Skeletal muscle satellite cell (primary cell): ENCODE data around the gene YAP1.

Experiments
- H3K27me3 ChIP-seq: 2 replicates; pipeline ENCODE4 v1.7.0; 2013; ENCODE audit warnings: low read length; ENCODE audit not compliant: control insufficient read depth, insufficient read depth
- H3K36me3 ChIP-seq: 2 replicates; pipeline ENCODE4 v1.7.0; 2013; ENCODE audit warnings: mild to moderate bottlenecking, control low read depth, low read length; ENCODE audit not compliant: insufficient read depth
- H3K4me1 ChIP-seq: 2 replicates; pipeline ENCODE4 v1.7.0; 2013; ENCODE audit warnings: low read length; ENCODE audit not compliant: control insufficient read depth, insufficient read depth
- H3K4me2 ChIP-seq: 2 replicates; pipeline ENCODE4 v1.7.0; 2013; ENCODE audit warnings: mild to moderate bottlenecking, low read length
- H3K4me3 ChIP-seq: 2 replicates; pipeline ENCODE4 v1.7.0; 2013; ENCODE audit warnings: low read length
- H3K9ac ChIP-seq: 2 replicates; pipeline ENCODE4 v1.7.0; 2013; ENCODE audit warnings: mild to moderate bottlenecking, low read depth, low read length, moderate library complexity
- H3K9me3 ChIP-seq: replicated peaks from 2 replicates; pipeline ENCODE4 v1.7.0; 2013; ENCODE audit warnings: mild to moderate bottlenecking, control low read depth, low read length

Gene YAP1

DNA sequence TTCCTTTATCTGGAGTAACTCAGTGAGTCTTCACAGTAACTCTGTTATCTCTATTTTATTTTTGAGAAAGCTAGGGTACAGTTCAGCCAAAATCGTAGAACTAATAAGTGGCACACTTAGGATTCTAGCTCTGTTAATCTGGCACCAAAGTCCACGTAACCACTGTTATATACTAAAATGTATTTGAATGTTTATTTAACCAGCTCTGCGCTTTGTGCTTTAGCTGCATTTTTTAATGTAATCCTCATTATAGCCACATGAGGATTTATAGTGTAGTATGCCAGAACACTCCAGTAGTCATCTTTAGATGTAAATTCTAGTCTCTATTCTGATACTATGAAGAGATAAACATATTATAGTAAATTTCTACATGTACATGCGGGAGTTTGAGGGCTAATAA lies 36.8 kb downstream of the YAP1 start:
- Histone ChIP-seq H3K9ac (no peak overlapping the region), H3K9me3 (no peaks in the 10 kb centered on the region), H3K36me3 (no peaks in the 10 kb centered on the region), H3K4me2 (no peak overlapping the region), H3K4me1 (peaks cover 24% of the 10 kb centered on the region), H3K4me3 (no peak overlapping the region), H3K27me3 (no peaks in the 10 kb centered on the region)

DNA sequence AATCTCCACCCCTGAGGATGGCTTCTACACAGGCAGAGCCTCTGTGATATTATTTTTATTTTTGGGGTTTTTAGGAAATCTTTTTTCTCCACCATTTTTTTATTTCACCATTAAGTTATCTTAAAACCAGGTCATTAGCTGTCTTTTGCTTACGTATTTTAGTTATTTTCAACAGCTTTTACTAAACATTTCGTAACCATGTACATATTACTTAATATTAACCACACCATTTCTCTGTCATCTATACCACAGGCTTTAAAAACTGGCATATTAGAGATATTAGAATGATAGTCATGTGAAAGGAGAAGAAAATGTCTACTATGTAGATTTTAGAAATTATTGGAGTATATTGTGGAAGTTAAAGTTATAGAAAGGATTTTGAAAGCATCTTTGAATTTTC lies 37.4 kb downstream of the YAP1 start:
- Histone ChIP-seq H3K36me3 (no peaks in the 10 kb centered on the region), H3K4me3 (no peak overlapping the region), H3K27me3 (no peaks in the 10 kb centered on the region), H3K9me3 (no peaks in the 10 kb centered on the region), H3K9ac (no peak overlapping the region), H3K4me2 (no peak overlapping the region), H3K4me1 (peaks cover 21% of the 10 kb centered on the region)

DNA sequence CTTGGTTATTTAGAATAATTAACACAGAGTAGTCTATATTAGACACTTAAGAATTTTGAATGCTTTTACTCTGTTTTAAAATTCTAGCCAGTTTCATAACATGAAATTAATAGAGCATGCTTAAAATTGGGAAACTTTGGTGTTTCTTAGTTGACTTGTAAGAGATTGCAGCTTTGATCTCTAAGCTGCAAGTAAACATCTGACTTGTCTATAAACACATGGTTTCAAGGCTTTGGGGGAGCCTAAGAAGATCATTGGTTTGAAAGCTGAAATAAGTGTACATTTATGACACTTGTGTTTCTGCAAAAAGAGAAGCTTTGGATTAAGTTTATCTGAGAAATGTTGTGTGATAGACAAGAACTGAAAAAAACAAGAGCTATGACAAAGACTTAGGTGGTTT lies 37.8 kb downstream of the YAP1 start:
- Histone ChIP-seq H3K36me3 (no peaks in the 10 kb centered on the region), H3K4me3 (no peak overlapping the region), H3K9ac (no peak overlapping the region), H3K4me2 (no peak overlapping the region), H3K9me3 (no peaks in the 10 kb centered on the region), H3K4me1 (peaks cover 21% of the 10 kb centered on the region), H3K27me3 (no peaks in the 10 kb centered on the region)

DNA sequence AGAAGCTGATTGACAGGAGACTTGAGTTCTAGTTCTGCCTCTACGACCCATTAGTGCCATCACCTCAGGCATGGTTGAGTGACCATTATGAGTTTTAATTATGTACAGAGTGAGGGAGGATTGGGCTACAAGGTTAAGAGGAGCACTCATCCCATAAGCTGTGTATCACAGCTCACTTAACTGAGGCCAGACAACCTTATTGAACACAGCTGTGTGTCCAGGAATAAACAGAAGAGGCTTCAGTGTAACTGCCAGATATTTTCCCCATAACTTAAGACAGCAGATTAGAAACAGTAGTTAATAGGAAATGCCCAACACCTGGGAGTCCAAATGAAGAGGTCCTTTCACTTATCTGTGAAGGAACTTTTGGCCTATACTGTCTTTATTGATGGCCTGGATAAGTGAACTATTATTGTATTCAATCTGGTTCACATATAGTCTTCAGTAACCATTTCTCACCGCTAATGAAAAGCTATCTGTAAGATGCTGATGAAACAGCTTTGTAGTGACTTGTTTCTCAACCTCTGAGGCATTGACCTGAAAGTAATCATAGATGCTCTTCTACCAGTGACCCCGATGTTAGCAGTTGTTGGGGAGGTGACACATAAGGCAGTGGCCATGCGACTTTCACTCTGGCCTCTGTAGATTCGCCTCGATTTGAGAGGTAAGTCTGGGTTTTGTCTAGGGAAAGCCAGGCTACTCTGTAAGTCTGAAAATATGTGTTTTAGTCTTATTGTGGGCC lies 41.7 kb downstream of the YAP1 start:
- peaks cover 10% of the 10 kb centered on the region for H3K4me1 ChIP-seq
- no peak overlapping the region for H3K4me3 ChIP-seq

DNA sequence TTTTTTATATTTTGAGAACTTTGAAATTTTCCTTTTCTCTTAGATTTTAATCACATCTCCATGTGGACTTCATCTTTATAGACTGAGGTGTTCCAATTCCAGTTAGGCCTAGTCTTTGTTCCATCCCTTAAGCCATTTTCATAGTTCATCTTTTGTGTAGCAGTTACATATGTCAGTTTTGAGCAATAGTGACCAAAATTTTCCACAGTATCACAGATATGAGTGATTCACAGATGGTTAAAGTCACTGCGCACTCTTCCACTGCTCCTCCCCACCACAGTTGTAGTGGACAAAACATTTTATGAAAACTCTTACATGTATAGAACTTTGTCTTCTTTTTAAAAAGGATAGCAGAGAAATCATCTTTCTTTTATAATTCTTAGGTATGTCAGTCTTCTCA lies 42.8 kb downstream of the YAP1 start:
- H3K27me3 ChIP-seq, result no peaks in the 10 kb centered on the region
- no peak overlapping the region for H3K9ac ChIP-seq
- no peaks in the 10 kb centered on the region for H3K9me3 ChIP-seq
- H3K4me1 ChIP-seq, result peaks cover 17% of the 10 kb centered on the region
- H3K4me3 ChIP-seq, result no peak overlapping the region
- H3K36me3 ChIP-seq, result no peaks in the 10 kb centered on the region
- no peak overlapping the region for H3K4me2 ChIP-seq

More for the DNA sequence above, 41.7 kb downstream of the YAP1 start:
- Histone ChIP-seq H3K27me3 (no peaks in the 10 kb centered on the region), H3K36me3 (no peaks in the 10 kb centered on the region), H3K9ac (no peak overlapping the region), H3K4me2 (no peak overlapping the region), H3K9me3 (no peaks in the 10 kb centered on the region)

DNA sequence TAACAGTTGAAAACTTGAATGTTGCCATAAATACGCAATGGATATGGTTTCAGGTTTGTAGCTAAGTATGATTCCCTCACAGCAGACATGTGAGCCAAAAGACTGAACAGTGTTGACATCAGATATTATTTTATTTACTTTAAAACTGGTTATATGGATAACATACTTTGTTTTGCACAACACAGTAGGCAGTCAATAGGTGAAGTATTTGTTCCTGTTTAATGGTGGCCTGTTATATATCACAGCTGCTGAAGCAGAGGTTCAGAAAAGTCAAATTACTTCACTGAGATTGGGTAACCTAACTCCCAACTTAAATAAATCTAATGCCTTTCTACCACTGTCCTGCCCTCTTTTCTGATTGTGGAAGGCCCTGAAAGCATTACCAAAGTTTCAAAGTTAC lies 44.6 kb downstream of the YAP1 start:
- Histone ChIP-seq H3K4me1 (peaks cover 17% of the 10 kb centered on the region), H3K4me2 (no peak overlapping the region), H3K36me3 (no peaks in the 10 kb centered on the region), H3K9me3 (no peaks in the 10 kb centered on the region), H3K27me3 (no peaks in the 10 kb centered on the region), H3K4me3 (no peak overlapping the region), H3K9ac (no peak overlapping the region)

DNA sequence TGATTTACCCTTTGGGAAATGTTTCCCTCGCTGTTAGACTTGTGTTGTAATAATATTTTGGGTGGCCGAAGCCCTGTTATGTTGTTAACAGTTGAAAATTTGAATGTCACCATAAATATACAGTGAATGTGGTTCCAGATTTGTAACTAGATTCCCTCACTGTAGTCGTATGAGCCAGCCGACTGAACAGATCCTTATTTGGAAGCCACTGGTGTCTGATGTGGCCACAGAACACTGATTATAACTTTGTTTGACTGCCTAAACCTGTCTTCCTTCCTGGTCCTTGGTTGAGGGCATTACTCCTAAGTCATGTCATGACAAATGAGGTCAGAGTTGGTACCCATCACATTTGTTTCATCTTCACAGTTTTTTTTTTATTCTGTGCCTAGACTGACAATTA lies 45.4 kb downstream of the YAP1 start:
- Histone ChIP-seq H3K4me1 (peaks cover 17% of the 10 kb centered on the region), H3K27me3 (no peaks in the 10 kb centered on the region), H3K36me3 (no peaks in the 10 kb centered on the region), H3K9ac (no peak overlapping the region), H3K9me3 (no peaks in the 10 kb centered on the region), H3K4me3 (no peak overlapping the region), H3K4me2 (no peak overlapping the region)

DNA sequence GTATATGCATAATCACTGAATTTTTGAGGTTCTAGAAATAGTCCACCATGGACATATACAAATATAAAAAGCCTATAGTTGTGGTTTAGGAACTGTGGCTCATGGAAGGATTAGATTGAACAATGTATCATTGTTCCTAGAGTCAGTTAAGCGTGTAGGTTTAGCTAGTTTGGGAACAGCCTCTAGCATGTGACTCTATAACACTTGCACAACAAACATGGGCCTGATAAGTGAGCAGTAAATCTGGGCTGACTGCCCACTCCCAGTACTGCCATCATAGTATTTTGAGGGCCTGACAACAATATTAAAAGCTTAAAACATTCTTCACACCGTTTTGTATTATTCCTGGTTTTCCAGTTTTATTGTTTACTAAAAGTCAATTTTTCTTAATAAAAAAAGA lies 47.0 kb downstream of the YAP1 start:
- H3K9me3 ChIP-seq, result no peaks in the 10 kb centered on the region
- H3K9ac ChIP-seq, result no peak overlapping the region
- no peak overlapping the region for H3K4me3 ChIP-seq
- H3K36me3 ChIP-seq, result peaks cover under 1% of the 10 kb centered on the region
- H3K27me3 ChIP-seq, result no peaks in the 10 kb centered on the region
- H3K4me2 ChIP-seq, result no peak overlapping the region
- peaks cover 17% of the 10 kb centered on the region for H3K4me1 ChIP-seq

DNA sequence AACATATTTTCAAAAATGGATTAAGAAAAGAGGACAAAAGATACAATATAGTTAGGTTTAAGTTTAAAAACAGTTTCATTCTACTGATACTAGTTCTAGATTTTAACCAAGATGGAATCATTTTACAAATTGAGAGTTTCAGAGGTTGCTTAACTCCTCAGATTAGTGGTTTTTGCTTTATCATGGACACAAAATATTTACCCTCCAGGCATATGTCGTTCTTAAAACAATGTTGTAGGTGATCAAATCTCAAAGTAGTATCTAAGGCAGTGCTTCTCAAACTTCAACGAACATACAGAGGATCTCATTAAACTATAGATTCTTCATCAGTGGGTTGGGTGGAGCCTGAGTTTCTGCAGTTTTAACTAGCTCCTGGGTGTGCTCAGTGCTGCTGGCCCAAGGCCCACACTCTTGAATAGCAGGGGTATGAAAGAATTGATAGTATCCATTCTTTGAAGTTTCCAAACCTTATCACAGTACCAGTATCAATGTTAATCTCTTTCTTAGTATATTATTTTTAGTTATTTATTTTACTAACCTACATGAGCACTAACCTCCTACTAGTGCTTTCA lies 48.0 kb downstream of the YAP1 start:
- no peak overlapping the region for H3K4me2 ChIP-seq
- no peaks in the 10 kb centered on the region for H3K9me3 ChIP-seq
- no peak overlapping the region for H3K9ac ChIP-seq
- H3K4me3 ChIP-seq, result no peak overlapping the region
- no peaks in the 10 kb centered on the region for H3K27me3 ChIP-seq
- H3K4me1 ChIP-seq, result peaks cover 17% of the 10 kb centered on the region
- peaks cover 9% of the 10 kb centered on the region for H3K36me3 ChIP-seq

DNA sequence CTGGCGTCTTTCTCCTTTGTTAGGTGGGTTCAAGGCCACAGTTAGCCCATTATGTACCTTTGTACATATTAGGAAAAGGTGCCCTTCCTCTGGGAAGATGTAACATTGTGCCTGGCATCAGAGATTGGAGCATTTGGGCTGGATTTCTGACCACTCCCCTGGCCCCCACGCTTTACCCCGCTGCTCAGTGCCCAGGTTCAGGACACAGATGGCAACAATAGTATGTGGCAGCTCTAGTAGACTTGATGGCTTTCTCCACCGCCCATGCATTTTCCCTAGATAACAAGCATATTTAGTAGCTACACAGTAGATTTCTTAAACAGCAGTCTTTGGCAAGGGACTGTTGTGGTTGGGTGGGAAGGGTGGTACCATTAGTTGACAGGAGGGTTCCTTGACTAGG lies 53.1 kb downstream of the YAP1 start:
- H3K9ac ChIP-seq, result no peak overlapping the region
- peaks cover 4% of the 10 kb centered on the region for H3K4me1 ChIP-seq
- H3K4me3 ChIP-seq, result no peak overlapping the region
- H3K9me3 ChIP-seq, result no peaks in the 10 kb centered on the region
- H3K36me3 ChIP-seq, result peaks cover 14% of the 10 kb centered on the region
- H3K27me3 ChIP-seq, result no peaks in the 10 kb centered on the region
- H3K4me2 ChIP-seq, result no peak overlapping the region

DNA sequence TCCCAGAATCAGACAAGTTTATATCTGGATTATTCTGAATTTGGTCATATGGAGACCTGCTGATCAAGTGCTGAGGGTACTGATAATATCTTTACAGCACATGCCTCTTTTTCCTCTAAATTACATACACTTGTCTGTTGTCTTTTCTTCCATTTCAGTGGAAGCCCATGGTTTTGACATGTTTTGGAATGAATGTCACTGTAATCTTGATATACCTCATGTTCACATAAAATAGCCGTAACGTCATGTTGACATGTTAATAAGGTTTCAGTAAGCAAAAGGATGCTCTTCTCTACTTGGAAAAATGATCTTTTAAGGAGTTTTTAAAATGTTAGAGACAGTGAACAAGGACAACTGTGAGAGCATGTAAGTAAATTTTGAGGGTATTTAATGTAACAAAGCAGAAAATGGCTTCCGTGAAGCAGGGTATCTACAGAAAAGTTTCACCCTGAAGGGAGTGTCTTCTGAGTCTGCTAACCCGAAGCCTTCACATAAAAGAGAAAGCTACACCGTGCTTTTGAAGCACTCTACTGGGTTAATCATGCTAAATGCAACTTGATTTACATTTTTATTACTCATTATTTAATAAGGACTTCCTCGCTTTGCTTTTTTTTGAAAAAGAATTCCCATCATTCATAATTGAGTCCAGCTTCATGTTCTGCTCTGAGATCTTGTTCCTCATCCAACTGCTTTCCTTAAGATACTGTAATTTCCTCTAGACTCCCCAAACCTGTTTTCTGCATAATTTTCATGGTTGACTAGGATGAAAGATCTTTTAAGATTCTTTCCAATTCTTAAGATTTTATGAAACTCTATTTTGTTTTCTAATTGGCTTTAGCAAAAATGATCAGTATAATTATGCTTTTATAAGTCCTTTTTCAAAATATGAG lies 56.2 kb downstream of the YAP1 start:
- H3K9ac ChIP-seq, result no peak overlapping the region
- H3K9me3 ChIP-seq, result no peaks in the 10 kb centered on the region
- H3K4me1 ChIP-seq, result peaks cover 29% of the 10 kb centered on the region
- no peaks in the 10 kb centered on the region for H3K27me3 ChIP-seq
- peaks cover 14% of the 10 kb centered on the region for H3K36me3 ChIP-seq
- H3K4me3 ChIP-seq, result no peak overlapping the region
- no peak overlapping the region for H3K4me2 ChIP-seq
